Measurements from ENCODE around the gene STARD5.

GRCh38 chr15:81282911-81283310, 41.0 kb downstream of the STARD5 start:
- TF ChIP-seq, protein P1, sequence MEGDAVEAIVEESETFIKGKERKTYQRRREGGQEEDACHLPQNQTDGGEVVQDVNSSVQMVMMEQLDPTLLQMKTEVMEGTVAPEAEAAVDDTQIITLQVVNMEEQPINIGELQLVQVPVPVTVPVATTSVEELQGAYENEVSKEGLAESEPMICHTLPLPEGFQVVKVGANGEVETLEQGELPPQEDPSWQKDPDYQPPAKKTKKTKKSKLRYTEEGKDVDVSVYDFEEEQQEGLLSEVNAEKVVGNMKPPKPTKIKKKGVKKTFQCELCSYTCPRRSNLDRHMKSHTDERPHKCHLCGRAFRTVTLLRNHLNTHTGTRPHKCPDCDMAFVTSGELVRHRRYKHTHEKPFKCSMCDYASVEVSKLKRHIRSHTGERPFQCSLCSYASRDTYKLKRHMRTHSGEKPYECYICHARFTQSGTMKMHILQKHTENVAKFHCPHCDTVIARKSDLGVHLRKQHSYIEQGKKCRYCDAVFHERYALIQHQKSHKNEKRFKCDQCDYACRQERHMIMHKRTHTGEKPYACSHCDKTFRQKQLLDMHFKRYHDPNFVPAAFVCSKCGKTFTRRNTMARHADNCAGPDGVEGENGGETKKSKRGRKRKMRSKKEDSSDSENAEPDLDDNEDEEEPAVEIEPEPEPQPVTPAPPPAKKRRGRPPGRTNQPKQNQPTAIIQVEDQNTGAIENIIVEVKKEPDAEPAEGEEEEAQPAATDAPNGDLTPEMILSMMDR (IDR thresholded peaks at IDR 0.05): no peak
- TF ChIP-seq POLR2AphosphoS5 (IDR thresholded peaks at IDR 0.05) (no peak), POLR2A (IDR thresholded peaks at IDR 0.05) (no peak), EP300 (IDR thresholded peaks at IDR 0.05) (no peak)
